ENCODE measurements around the gene ZBTB40.
A peak's percentile ranks its signal among the peaks of the same experiment; 100 is the strongest.

The ZBTB40 gene

GRCh38 chr1:22472596-22472995, 20.9 kb downstream of the ZBTB40 start:
- Histone ChIP-seq H3K27ac (ENCODE audit: low read length) (no peak overlapping the region), H3K4me1 (ENCODE audit: control insufficient read depth, low read depth, low read length) (no peaks in the 10 kb centered on the region), H3K27me3 (ENCODE audit: control insufficient read depth, insufficient read depth, low read length) (no peaks in the 10 kb centered on the region), H3K4me3 (ENCODE audit: low read length) (no peak overlapping the region), H3K9ac (ENCODE audit: low read length) (no peak overlapping the region), H3K9me3 (ENCODE audit: control insufficient read depth, low read depth, low read length) (no peaks in the 10 kb centered on the region), H3K36me3 (ENCODE audit: control insufficient read depth, low read depth, low read length) (no peaks in the 10 kb centered on the region)

GRCh38 chr1:22473952-22474351, 22.3 kb downstream of the ZBTB40 start:
- Histone ChIP-seq H3K4me3 (ENCODE audit: low read length) (no peak overlapping the region), H3K4me1 (ENCODE audit: control insufficient read depth, low read depth, low read length) (no peaks in the 10 kb centered on the region), H3K9ac (ENCODE audit: low read length) (no peak overlapping the region), H3K9me3 (ENCODE audit: control insufficient read depth, low read depth, low read length) (no peaks in the 10 kb centered on the region), H3K36me3 (ENCODE audit: control insufficient read depth, low read depth, low read length) (no peaks in the 10 kb centered on the region), H3K27ac (ENCODE audit: low read length) (no peak overlapping the region), H3K27me3 (ENCODE audit: control insufficient read depth, insufficient read depth, low read length) (no peaks in the 10 kb centered on the region)

- no peaks in the 10 kb centered on the region for H3K9me3 ChIP-seq (ENCODE audit: control insufficient read depth, low read depth, low read length)
- no peaks in the 10 kb centered on the region for H3K36me3 ChIP-seq (ENCODE audit: control insufficient read depth, low read depth, low read length)
- H3K4me3 ChIP-seq (ENCODE audit: low read length): no peak overlapping the region
- H3K27ac ChIP-seq (ENCODE audit: low read length): no peak overlapping the region
- H3K27me3 ChIP-seq (ENCODE audit: control insufficient read depth, insufficient read depth, low read length): no peaks in the 10 kb centered on the region
- no peaks in the 10 kb centered on the region for H3K4me1 ChIP-seq (ENCODE audit: control insufficient read depth, low read depth, low read length)
- H3K9ac ChIP-seq (ENCODE audit: low read length): no peak overlapping the region
Measured at GRCh38 chr1:22476566-22476965, 24.9 kb downstream of the ZBTB40 start.

- Histone ChIP-seq H3K27me3 (ENCODE audit: control insufficient read depth, insufficient read depth, low read length) (no peaks in the 10 kb centered on the region), H3K27ac (ENCODE audit: low read length) (no peak overlapping the region), H3K4me3 (ENCODE audit: low read length) (no peak overlapping the region), H3K9ac (ENCODE audit: low read length) (no peak overlapping the region), H3K4me1 (ENCODE audit: control insufficient read depth, low read depth, low read length) (peaks cover 6% of the 10 kb centered on the region), H3K36me3 (ENCODE audit: control insufficient read depth, low read depth, low read length) (no peaks in the 10 kb centered on the region), H3K9me3 (ENCODE audit: control insufficient read depth, low read depth, low read length) (no peaks in the 10 kb centered on the region)
Measured at GRCh38 chr1:22483121-22483520, 31.5 kb downstream of the ZBTB40 start.

- Histone ChIP-seq H3K4me3 (ENCODE audit: low read length) (no peak overlapping the region), H3K9ac (ENCODE audit: low read length) (no peak overlapping the region), H3K27ac (ENCODE audit: low read length) (no peak overlapping the region), H3K9me3 (ENCODE audit: control insufficient read depth, low read depth, low read length) (no peaks in the 10 kb centered on the region), H3K36me3 (ENCODE audit: control insufficient read depth, low read depth, low read length) (no peaks in the 10 kb centered on the region), H3K4me1 (ENCODE audit: control insufficient read depth, low read depth, low read length) (peaks cover 13% of the 10 kb centered on the region), H3K27me3 (ENCODE audit: control insufficient read depth, insufficient read depth, low read length) (no peaks in the 10 kb centered on the region)
Measured at GRCh38 chr1:22484706-22485345, 33.2 kb downstream of the ZBTB40 start.

- no peaks in the 10 kb centered on the region for H3K9me3 ChIP-seq (ENCODE audit: control insufficient read depth, low read depth, low read length)
- no peak overlapping the region for H3K27ac ChIP-seq (ENCODE audit: low read length)
- peaks cover 19% of the 10 kb centered on the region for H3K4me1 ChIP-seq (ENCODE audit: control insufficient read depth, low read depth, low read length)
- H3K4me3 ChIP-seq (ENCODE audit: low read length): no peak overlapping the region
- H3K9ac ChIP-seq (ENCODE audit: low read length): no peak overlapping the region
- no peaks in the 10 kb centered on the region for H3K36me3 ChIP-seq (ENCODE audit: control insufficient read depth, low read depth, low read length)
- no peaks in the 10 kb centered on the region for H3K27me3 ChIP-seq (ENCODE audit: control insufficient read depth, insufficient read depth, low read length)
Measured at GRCh38 chr1:22485431-22485830, 33.8 kb downstream of the ZBTB40 start.

- H3K36me3 ChIP-seq (ENCODE audit: control insufficient read depth, low read depth, low read length): no peaks in the 10 kb centered on the region
- no peak overlapping the region for H3K27ac ChIP-seq (ENCODE audit: low read length)
- H3K4me1 ChIP-seq (ENCODE audit: control insufficient read depth, low read depth, low read length): peaks cover 22% of the 10 kb centered on the region
- no peaks in the 10 kb centered on the region for H3K9me3 ChIP-seq (ENCODE audit: control insufficient read depth, low read depth, low read length)
- no peak overlapping the region for H3K4me3 ChIP-seq (ENCODE audit: low read length)
- H3K27me3 ChIP-seq (ENCODE audit: control insufficient read depth, insufficient read depth, low read length): no peaks in the 10 kb centered on the region
- no peak overlapping the region for H3K9ac ChIP-seq (ENCODE audit: low read length)
Measured at GRCh38 chr1:22487781-22488180, 36.1 kb downstream of the ZBTB40 start.

- Histone ChIP-seq H3K9me3 (ENCODE audit: control insufficient read depth, low read depth, low read length) (no peaks in the 10 kb centered on the region), H3K36me3 (ENCODE audit: control insufficient read depth, low read depth, low read length) (no peaks in the 10 kb centered on the region), H3K4me1 (ENCODE audit: control insufficient read depth, low read depth, low read length) (peaks cover 22% of the 10 kb centered on the region), H3K9ac (ENCODE audit: low read length) (no peak overlapping the region), H3K4me3 (ENCODE audit: low read length) (no peak overlapping the region), H3K27me3 (ENCODE audit: control insufficient read depth, insufficient read depth, low read length) (no peaks in the 10 kb centered on the region), H3K27ac (ENCODE audit: low read length) (no peak overlapping the region)
Measured at GRCh38 chr1:22488319-22488718, 36.7 kb downstream of the ZBTB40 start.

GRCh38 chr1:22489278-22489677, 37.6 kb downstream of the ZBTB40 start:
- Histone ChIP-seq H3K9me3 (ENCODE audit: control insufficient read depth, low read depth, low read length) (no peaks in the 10 kb centered on the region), H3K4me3 (ENCODE audit: low read length) (no peak overlapping the region), H3K4me1 (ENCODE audit: control insufficient read depth, low read depth, low read length) (peaks cover 22% of the 10 kb centered on the region), H3K9ac (ENCODE audit: low read length) (no peak overlapping the region), H3K36me3 (ENCODE audit: control insufficient read depth, low read depth, low read length) (no peaks in the 10 kb centered on the region), H3K27me3 (ENCODE audit: control insufficient read depth, insufficient read depth, low read length) (no peaks in the 10 kb centered on the region), H3K27ac (ENCODE audit: low read length) (no peak overlapping the region)

GRCh38 chr1:22489823-22490222, 38.2 kb downstream of the ZBTB40 start:
- no peak overlapping the region for H3K4me3 ChIP-seq (ENCODE audit: low read length)
- H3K36me3 ChIP-seq (ENCODE audit: control insufficient read depth, low read depth, low read length): no peaks in the 10 kb centered on the region
- H3K9me3 ChIP-seq (ENCODE audit: control insufficient read depth, low read depth, low read length): no peaks in the 10 kb centered on the region
- peaks cover 22% of the 10 kb centered on the region for H3K4me1 ChIP-seq (ENCODE audit: control insufficient read depth, low read depth, low read length)
- no peak overlapping the region for H3K27ac ChIP-seq (ENCODE audit: low read length)
- no peaks in the 10 kb centered on the region for H3K27me3 ChIP-seq (ENCODE audit: control insufficient read depth, insufficient read depth, low read length)
- no peak overlapping the region for H3K9ac ChIP-seq (ENCODE audit: low read length)

- Histone ChIP-seq H3K27me3 (ENCODE audit: control insufficient read depth, insufficient read depth, low read length) (no peaks in the 10 kb centered on the region), H3K9ac (ENCODE audit: low read length) (no peak overlapping the region), H3K4me3 (ENCODE audit: low read length) (peak overlapping the region; percentile 1), H3K36me3 (ENCODE audit: control insufficient read depth, low read depth, low read length) (no peaks in the 10 kb centered on the region), H3K4me1 (ENCODE audit: control insufficient read depth, low read depth, low read length) (peaks cover 22% of the 10 kb centered on the region), H3K27ac (ENCODE audit: low read length) (no peak overlapping the region), H3K9me3 (ENCODE audit: control insufficient read depth, low read depth, low read length) (no peaks in the 10 kb centered on the region)
Measured at GRCh38 chr1:22490309-22490708, 38.7 kb downstream of the ZBTB40 start.

GRCh38 chr1:22491995-22492715, 40.5 kb downstream of the ZBTB40 start:
- Histone ChIP-seq H3K27me3 (ENCODE audit: control insufficient read depth, insufficient read depth, low read length) (no peaks in the 10 kb centered on the region), H3K9me3 (ENCODE audit: control insufficient read depth, low read depth, low read length) (no peaks in the 10 kb centered on the region), H3K4me1 (ENCODE audit: control insufficient read depth, low read depth, low read length) (peaks cover 22% of the 10 kb centered on the region), H3K27ac (ENCODE audit: low read length) (no peak overlapping the region), H3K36me3 (ENCODE audit: control insufficient read depth, low read depth, low read length) (no peaks in the 10 kb centered on the region), H3K9ac (ENCODE audit: low read length) (no peak overlapping the region), H3K4me3 (ENCODE audit: low read length) (no peak overlapping the region)
